Activated T-helper 17 cell treated with anti-CD3 and anti-CD28 coated beads, Interleukin-2, amount 50 U/mL, for 72 hours (primary cell): ENCODE data around the gene HSBP1L1. TPM values are rescaled to one million over a fixed set of nuclear protein-coding genes. Genes with fewer than 3 reads are reported as not detected.

Experiments used
- ATAC-seq: fragments of 150-1000 bp; cut with Tn5 transposase; replicated peaks from 2 replicates; pipeline ENCODE4 v1.10.0; 2021; ENCODE audit warnings: mild to moderate bottlenecking, moderate library complexity
- H3K27ac Mint-ChIP-seq: one replicate; pipeline ENCODE4 v1.8.0; 2022; ENCODE audit warnings: mixed read lengths
- H3K27me3 Mint-ChIP-seq: one replicate; pipeline ENCODE4 v1.8.0; 2022; ENCODE audit warnings: mixed read lengths
- H3K36me3 Mint-ChIP-seq: one replicate; pipeline ENCODE4 v1.8.0; 2022; ENCODE audit warnings: low read depth, mild to moderate bottlenecking, mixed read lengths
- H3K4me1 Mint-ChIP-seq: one replicate; pipeline ENCODE4 v1.8.0; 2022; ENCODE audit warnings: mixed read lengths
- H3K4me3 Mint-ChIP-seq: one replicate; pipeline ENCODE4 v1.8.0; 2022; ENCODE audit warnings: mild to moderate bottlenecking, mixed read lengths
- H3K9me3 Mint-ChIP-seq: one replicate; pipeline ENCODE4 v1.8.0; 2022; ENCODE audit warnings: mixed read lengths
- total RNA-seq, 2 donors: library from RNA; stranded (reverse); gene quantifications; one replicate each; pipeline ENCODE4 v1.2.3, GENCODE V29; 2022

HSBP1L1 gene
- total RNA-seq, 2 donors from 2014 or later: 2.7 to 9.2 TPM

DNA sequence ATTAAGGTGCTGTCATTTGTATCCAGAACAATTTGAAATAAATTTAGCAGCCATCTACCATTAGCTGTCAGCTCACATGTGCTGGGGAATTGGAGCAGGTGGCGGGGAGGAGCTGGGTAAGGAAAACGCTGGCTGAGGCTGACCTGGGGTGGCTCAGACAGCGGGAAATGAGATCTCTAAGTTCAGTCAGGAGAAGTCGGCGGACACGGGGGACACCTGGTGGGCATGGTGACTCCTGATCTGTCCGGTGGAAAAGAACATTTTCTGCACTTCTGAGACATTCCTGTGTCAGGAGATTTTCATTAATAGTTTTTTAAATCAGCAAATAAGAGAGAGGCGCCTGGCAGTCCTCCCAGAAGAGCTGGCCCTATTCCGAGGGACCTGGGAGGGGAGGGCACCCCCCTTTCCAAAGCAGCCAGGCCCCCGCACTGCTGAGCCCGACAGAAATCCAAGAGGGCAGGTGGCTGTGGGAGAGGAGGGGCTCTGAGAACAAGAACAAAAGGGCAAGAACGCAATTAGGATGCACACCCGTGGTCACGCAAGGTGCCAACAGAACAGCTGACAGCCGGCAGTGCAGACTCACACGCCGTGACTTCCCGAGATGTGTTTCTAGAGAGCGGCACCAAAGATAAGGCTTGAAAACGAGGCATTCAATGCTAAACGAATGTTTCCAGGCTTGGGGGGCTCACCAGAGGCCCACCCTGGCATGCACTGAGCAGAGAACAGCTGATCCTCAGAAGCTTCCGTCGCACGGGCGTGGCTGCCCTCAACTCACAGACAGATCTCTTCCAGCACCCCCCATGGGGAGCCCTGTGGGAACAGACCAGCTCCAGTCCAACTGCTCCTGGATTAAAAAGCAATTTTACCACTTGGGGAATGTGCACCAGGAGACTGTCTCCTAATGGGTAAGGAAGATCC lies 39.4 kb upstream of the HSBP1L1 start:
- ATAC-seq: no peak
- no peak overlapping the region for H3K4me3 Mint-ChIP-seq
- H3K27me3 Mint-ChIP-seq: no peaks in the 10 kb centered on the region
- H3K27ac Mint-ChIP-seq: no peak overlapping the region
- peaks cover 11% of the 10 kb centered on the region for H3K9me3 Mint-ChIP-seq
- H3K36me3 Mint-ChIP-seq: peaks cover 34% of the 10 kb centered on the region
- H3K4me1 Mint-ChIP-seq: peaks cover 4% of the 10 kb centered on the region

DNA sequence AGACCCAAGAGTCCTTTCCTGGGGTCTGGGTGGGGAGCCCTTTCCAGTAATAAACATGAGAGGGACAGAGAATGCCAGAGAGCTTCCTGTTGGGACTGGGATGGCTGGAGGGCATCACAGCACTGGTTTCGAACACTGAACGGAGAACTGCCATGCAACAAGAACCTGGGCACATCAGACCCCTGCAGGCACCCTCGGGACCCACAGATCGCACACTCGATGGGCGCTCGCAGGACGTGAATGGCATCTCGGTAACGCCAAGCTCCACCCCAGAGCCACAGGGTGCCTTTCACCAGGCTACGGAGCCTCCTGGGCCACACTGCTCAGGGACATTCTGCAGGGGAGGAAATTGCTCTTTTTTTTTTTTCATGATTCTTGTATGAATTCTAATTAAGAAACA lies 38.1 kb upstream of the HSBP1L1 start:
- H3K36me3 Mint-ChIP-seq: peaks cover 42% of the 10 kb centered on the region
- no peak overlapping the region for H3K27ac Mint-ChIP-seq
- H3K4me1 Mint-ChIP-seq: peaks cover 4% of the 10 kb centered on the region
- H3K9me3 Mint-ChIP-seq: peaks cover 14% of the 10 kb centered on the region
- no peaks in the 10 kb centered on the region for H3K27me3 Mint-ChIP-seq
- H3K4me3 Mint-ChIP-seq: no peak overlapping the region
- no peak for ATAC-seq

DNA sequence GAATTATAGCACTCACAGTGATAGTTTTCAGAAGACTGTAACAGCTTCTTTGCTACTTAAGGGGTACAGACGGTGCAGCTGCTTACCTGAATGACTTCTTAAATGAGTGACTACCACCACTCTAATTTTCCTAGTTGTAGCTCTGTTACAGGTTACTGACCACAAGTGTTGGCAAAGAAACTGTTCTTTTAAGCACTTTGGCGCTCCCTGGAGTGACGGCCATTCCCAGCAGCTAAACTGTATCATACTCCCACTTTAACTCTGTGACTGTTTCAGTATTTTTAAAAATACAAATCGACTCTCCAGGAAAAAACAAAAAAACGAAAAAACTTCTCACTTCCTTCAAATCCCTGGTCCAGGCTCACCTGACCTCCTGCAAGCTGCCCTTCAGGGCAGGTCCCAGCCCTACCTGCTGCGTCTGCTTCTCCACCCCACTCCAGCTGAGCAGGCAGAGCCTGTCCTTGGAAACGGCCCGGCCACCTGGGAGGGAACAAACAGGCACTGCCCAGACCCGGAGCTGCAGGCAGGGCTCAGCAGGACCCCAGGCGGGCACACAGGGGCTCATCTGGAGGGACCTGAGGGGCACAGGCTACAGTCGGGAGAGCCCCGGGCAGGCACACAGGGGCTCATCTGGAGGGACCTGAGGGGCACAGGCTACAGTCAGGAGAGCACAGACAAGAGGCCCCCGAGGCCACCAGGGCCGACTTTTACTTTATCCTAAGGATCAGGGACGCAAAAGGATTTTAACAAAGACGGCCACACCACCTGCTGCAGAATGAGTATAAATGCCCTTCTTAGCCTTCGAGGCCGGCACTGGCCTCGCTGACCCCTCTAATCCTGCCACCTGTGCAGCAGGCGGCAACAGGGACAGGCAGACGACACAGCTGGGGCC lies 37.5 kb upstream of the HSBP1L1 start:
- Mint-ChIP-seq H3K27ac (no peak overlapping the region), H3K4me1 (peaks cover 4% of the 10 kb centered on the region), H3K9me3 (peaks cover 16% of the 10 kb centered on the region), H3K27me3 (no peaks in the 10 kb centered on the region), H3K4me3 (no peak overlapping the region), H3K36me3 (peaks cover 48% of the 10 kb centered on the region)
- no peak for ATAC-seq

DNA sequence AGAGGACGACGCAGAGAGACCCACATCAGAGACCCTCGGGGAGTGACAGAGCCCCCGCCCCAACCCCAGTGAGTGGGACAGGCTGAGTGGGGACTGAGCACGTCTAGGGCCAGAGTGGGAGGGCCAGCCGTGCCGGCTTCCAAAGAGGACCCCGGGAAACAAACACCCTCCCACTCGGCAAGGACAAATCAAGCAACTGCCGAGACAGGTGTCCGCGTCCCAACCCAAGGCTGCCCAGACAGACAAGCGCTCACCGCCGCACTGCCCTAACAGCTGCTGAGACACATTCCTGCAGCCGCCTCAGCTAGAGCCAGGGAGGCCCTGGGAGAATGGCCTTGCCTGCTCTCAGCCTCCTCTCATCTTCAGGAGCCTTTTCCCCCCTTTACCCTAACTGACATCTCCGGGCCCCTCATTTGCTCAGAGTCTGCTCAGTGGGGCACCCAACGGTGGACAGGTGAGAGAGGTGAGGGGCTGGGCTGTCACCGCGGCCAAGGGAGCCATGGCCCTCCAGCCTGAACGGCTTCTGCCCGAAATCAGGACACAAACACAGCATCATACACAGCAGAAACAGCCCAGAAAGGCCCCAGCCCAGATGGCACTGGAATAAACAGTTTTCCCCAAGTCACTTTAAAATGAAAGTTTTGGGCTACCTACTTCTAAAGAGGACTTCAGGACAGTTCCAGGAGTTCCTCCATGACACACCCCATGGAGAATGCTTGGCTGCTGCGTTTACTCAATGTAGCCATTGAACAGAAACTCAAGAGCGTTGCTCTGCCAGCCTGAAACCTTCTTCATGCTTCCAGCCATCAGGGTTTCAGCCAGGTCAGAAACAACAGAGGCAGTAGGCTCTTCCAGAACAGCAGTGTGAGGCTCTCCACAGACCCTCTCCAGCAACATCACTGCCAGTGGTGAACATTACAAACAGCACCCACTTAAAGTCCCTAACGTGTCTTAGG lies 36.6 kb upstream of the HSBP1L1 start:
- Mint-ChIP-seq H3K9me3 (peaks cover 22% of the 10 kb centered on the region), H3K4me3 (no peak overlapping the region), H3K27me3 (no peaks in the 10 kb centered on the region), H3K4me1 (peaks cover 4% of the 10 kb centered on the region), H3K27ac (no peak overlapping the region), H3K36me3 (peaks cover 57% of the 10 kb centered on the region)
- no peak for ATAC-seq

DNA sequence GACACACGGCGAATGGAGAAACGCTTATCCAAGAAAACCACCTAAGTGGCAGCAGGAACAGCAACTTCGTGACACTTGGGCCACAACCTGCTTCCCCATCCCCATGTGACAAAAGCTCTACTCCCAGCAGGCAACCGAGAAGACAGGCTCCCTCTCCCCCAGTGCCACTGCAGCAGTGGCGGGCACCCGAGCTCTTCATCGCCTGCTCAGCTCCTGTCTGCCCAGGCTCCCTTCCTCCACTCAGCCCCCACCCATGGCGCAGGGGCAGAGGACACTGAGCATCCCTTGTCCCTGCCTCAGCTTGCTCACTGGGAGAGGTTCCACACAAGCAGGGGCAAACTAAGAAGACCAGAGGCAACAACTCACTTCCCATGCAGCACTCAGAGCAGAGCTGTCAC lies 35.9 kb upstream of the HSBP1L1 start:
- no peak overlapping the region for H3K4me3 Mint-ChIP-seq
- H3K36me3 Mint-ChIP-seq: peaks cover 59% of the 10 kb centered on the region
- H3K27me3 Mint-ChIP-seq: no peaks in the 10 kb centered on the region
- no peak for ATAC-seq
- no peak overlapping the region for H3K27ac Mint-ChIP-seq
- H3K4me1 Mint-ChIP-seq: peaks cover 4% of the 10 kb centered on the region
- H3K9me3 Mint-ChIP-seq: peaks cover 26% of the 10 kb centered on the region

DNA sequence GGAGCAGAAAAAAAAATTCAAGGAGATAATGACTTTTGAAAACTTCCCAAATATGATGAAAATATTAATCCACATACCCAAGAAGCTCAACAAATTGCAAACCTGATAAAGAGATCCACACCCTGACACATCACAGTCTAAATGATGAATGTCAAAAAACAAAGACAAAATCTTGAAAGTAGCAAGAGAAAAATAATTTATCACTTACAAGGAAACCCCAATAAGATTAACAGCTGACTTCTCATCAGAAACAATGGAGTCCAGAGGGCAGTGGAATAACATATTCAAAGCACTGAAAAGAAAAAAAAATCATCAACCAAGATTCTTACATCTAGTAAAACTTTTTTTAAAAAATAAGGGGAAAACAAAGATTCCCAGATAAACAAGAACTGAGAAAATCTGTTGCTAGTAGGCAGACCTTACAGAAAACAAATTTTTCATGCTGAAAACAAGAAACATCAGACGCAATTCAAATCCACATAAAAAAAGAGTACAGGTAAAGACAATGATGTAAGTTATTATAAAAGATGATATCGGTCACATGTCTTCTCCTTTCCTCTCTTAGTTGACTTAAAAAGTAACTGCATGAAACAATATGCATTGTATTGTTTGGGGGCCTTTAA lies 34.3 kb upstream of the HSBP1L1 start:
- Mint-ChIP-seq H3K27ac (no peak overlapping the region), H3K27me3 (no peaks in the 10 kb centered on the region), H3K4me1 (peaks cover 4% of the 10 kb centered on the region), H3K9me3 (peaks cover 26% of the 10 kb centered on the region), H3K4me3 (no peak overlapping the region), H3K36me3 (peaks cover 69% of the 10 kb centered on the region)
- ATAC-seq: no peak

DNA sequence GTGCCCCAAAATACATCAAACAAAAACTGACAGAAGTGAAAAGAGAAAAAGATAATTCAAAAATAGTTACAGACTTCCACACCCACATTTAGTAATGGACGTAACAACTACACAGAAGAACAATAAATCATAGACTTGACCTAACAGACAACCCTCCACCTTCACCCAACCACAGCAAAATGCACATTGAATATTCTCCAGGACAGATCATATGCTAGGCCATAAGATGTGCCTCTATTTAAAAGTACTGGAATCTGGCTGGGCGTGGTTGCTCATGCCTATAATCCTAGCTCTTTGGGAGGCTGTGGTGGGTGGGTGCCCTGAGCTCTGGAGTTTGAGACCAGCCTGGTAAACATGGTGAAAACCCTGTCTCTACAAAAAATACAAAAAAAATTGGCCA lies 33.0 kb upstream of the HSBP1L1 start:
- H3K4me3 Mint-ChIP-seq: no peak overlapping the region
- no peak overlapping the region for H3K27ac Mint-ChIP-seq
- ATAC-seq: no peak
- peaks cover 33% of the 10 kb centered on the region for H3K9me3 Mint-ChIP-seq
- H3K4me1 Mint-ChIP-seq: peaks cover 4% of the 10 kb centered on the region
- no peaks in the 10 kb centered on the region for H3K27me3 Mint-ChIP-seq
- H3K36me3 Mint-ChIP-seq: peaks cover 82% of the 10 kb centered on the region

DNA sequence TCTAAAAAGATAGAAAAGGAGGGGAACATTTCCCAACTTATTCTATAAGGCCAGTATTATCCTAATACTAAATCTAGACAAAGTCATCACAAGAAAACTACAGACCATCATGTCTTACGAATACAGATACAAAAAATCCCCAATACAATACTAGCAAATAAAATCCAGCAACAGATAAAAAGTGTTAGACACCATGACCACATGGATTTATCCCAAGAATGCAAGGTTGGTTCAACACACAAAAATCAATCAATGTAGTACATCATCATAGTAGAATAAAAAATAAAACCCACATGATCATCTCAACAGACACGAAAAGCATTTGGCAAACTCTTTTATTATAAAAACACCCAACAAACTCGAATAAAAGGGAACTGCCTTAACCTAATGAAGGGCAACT lies 31.5 kb upstream of the HSBP1L1 start:
- Mint-ChIP-seq H3K36me3 (peaks cover 95% of the 10 kb centered on the region), H3K27ac (no peak overlapping the region), H3K27me3 (no peaks in the 10 kb centered on the region), H3K4me3 (no peak overlapping the region), H3K9me3 (peaks cover 33% of the 10 kb centered on the region), H3K4me1 (peaks cover 10% of the 10 kb centered on the region)
- no peak for ATAC-seq

DNA sequence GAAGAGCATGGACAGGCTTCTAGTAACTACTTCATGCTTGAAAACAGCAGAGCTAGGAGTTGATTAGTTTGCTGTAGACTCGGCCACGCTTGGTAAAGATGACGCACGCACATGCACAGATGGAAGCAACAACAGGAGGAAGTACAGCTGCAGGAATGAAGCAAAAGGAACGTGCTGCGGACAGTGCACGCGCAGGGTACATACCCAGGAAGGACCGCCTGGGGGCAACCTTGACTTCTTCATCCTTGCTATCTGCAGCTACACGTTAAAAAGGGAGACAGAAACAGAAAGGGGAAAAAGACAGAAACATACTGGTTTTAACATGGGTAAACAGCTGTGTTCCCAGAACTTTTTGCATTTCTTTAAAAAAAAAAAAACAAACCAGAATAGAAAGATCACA lies 30.7 kb upstream of the HSBP1L1 start:
- Mint-ChIP-seq H3K9me3 (peaks cover 32% of the 10 kb centered on the region), H3K4me3 (no peak overlapping the region), H3K27me3 (no peaks in the 10 kb centered on the region), H3K36me3 (peaks cover 93% of the 10 kb centered on the region), H3K27ac (no peak overlapping the region), H3K4me1 (peaks cover 10% of the 10 kb centered on the region)
- no peak for ATAC-seq

DNA sequence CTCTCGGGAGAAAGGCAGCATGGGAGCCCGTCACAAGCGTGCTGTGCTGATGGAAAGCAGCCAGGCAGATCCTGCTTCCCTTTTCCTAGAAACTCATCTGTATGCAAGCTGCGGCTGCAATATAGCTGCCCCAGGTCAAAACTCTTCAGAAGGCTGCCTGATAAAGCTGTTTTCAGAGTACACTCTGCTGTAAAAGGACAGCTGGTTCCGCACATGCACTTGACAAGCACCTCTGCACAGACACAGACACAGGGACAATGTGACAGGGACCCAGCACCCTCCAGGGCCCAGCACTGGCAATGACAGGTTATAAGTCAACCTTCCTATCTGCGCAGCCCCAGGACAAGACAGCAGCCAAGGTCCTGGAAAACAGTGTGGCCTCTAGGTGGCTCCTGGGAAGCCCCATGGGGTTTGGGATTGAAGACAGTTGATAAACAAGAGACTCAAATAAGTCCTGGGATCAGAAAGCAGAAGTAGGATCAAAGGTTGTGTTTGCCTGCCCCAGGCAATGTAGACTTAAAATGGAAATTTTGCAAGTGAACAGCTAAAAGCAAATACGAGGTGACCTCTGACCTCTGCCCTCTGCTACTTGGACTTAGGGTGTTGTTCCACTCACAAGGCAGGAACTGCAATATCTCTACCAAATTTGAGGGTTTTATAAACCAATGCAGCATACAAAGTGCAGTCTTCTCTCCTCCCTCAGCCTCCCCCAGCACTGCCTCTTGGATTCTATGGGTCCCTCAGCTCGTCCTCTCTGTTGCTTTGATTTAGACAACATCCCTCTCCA lies 29.9 kb upstream of the HSBP1L1 start:
- ATAC-seq: no peak
- H3K9me3 Mint-ChIP-seq: peaks cover 27% of the 10 kb centered on the region
- H3K27me3 Mint-ChIP-seq: no peaks in the 10 kb centered on the region
- peaks cover 93% of the 10 kb centered on the region for H3K36me3 Mint-ChIP-seq
- H3K4me3 Mint-ChIP-seq: no peak overlapping the region
- H3K27ac Mint-ChIP-seq: no peak overlapping the region
- H3K4me1 Mint-ChIP-seq: peaks cover 6% of the 10 kb centered on the region

DNA sequence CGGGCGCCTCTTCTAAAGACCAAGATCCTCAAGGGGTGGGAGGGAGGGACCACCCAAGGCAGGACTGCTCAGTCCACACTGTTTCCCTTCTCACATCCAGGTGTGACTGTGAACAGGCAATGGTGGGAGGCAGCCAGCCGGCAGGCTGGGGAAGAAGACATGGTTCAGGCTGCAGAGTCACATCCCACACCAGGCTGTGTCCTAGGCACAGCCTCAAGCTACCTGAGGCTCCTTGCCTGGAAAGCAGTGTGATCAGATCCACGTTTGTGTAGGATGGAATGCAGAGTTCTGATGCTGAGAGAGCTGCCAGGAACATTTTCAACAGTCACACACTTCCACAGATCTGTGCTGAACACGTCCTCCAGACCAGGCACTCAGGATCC lies 29.4 kb upstream of the HSBP1L1 start:
- Mint-ChIP-seq H3K4me3 (no peak overlapping the region), H3K4me1 (peaks cover 6% of the 10 kb centered on the region), H3K27me3 (no peaks in the 10 kb centered on the region), H3K9me3 (peaks cover 22% of the 10 kb centered on the region), H3K27ac (no peak overlapping the region), H3K36me3 (peaks cover 93% of the 10 kb centered on the region)
- ATAC-seq: no peak

DNA sequence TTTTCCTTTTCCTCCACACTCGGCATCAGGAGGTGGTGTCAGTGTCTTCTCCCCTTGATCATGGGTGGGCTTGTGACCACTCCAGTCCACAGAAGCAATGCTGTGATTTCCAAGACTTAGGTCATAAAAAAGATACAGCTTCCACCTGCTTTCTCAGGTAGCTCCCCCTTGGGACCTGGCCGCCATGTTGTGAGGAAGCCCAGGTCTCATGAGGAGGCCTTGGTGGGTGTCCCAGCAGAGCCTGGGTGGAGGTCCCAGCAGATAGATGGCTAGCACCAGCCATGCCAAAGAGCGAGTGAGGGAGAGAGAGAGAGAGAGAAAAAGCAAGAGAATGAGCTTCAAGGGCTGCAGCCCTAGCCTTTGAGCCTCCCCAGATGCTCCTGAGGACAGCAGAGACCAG lies 28.9 kb upstream of the HSBP1L1 start:
- H3K27me3 Mint-ChIP-seq: no peaks in the 10 kb centered on the region
- H3K4me3 Mint-ChIP-seq: no peak overlapping the region
- H3K36me3 Mint-ChIP-seq: peaks cover 91% of the 10 kb centered on the region
- ATAC-seq: no peak
- peaks cover 6% of the 10 kb centered on the region for H3K4me1 Mint-ChIP-seq
- no peak overlapping the region for H3K27ac Mint-ChIP-seq
- peaks cover 22% of the 10 kb centered on the region for H3K9me3 Mint-ChIP-seq

DNA sequence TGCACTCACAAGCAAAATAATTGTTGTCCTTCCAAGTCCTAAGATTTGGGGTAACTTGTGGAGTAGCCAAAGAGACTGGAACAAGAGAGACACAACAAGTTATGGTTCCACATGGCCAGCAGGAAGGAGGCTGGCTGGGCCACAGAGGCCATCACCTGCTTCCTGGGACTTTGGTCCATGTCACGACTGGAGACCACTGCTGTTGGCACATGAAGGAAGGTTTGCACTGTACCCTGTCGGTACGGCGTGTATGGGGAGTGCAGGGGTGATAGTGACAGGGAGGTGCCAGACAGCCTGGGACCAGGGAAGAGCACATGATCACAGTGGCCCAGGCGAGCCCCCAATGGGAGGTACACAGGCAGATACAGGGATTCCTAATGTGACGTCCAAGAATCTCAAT lies 28.5 kb upstream of the HSBP1L1 start:
- H3K4me3 Mint-ChIP-seq: no peak overlapping the region
- peaks cover 22% of the 10 kb centered on the region for H3K9me3 Mint-ChIP-seq
- no peaks in the 10 kb centered on the region for H3K27me3 Mint-ChIP-seq
- H3K27ac Mint-ChIP-seq: no peak overlapping the region
- peaks cover 90% of the 10 kb centered on the region for H3K36me3 Mint-ChIP-seq
- H3K4me1 Mint-ChIP-seq: peaks cover 6% of the 10 kb centered on the region
- no peak for ATAC-seq
